ENCODE measurements around the gene FCN3. TPM values are rescaled to one million over a fixed set of nuclear protein-coding genes. Genes with fewer than 3 reads are reported as not detected.

FCN3 gene
- polyA plus RNA-seq, 3 donors = 8.8 to 133 (median 63.9) TPM

GRCh38 chr1:27383039-27383605 lies 8.5 kb upstream of the FCN3 start, which contains the start of gene CD164L2:
CD164L2 (minus strand) TSS chr1:27383333; CDS start chr1:27383239, 94 bp downstream.
- 15 to 28% (median 20%) methylated on average over 30 to 43 of the region's 43 CpGs for whole genome bisulfite sequencing, 3 donors

GRCh38 chr1:27381969-27382762 lies 7.5 kb upstream of the FCN3 start:
- 79 to 82% (median 80%) methylated on average over 16 to 18 of the region's 18 CpGs for WGBS, 3 donors
- no peak overlapping the region for H3K27ac ChIP-seq (ENCODE audit: low read depth, low read length)

More at GRCh38 chr1:27383039-27383605, 8.5 kb upstream of the FCN3 start, which contains the start of gene CD164L2:
- no peak within 1 kb of the TSS for H3K27ac ChIP-seq (ENCODE audit: low read depth, low read length)

- no peak overlapping the region for H3K27ac ChIP-seq (ENCODE audit: low read depth, low read length)
- 74 to 83% (median 82%) methylated on average over 12 of the region's 12 CpGs for WGBS, 3 donors
Observed at GRCh38 chr1:27380766-27381733, 6.4 kb upstream of the FCN3 start.

GRCh38 chr1:27380224-27380623 lies 5.6 kb upstream of the FCN3 start:
- H3K27ac ChIP-seq (ENCODE audit: low read depth, low read length) = no peak overlapping the region
- 82 to 91% (median 85%) methylated on average over 4 of the region's 4 CpGs for WGBS, 3 donors

- H3K27ac ChIP-seq (ENCODE audit: low read depth, low read length) = no peak overlapping the region
- 79 to 84% (median 82%) methylated on average over 11 of the region's 11 CpGs for WGBS, 3 donors
Observed at GRCh38 chr1:27379564-27380122, 5.0 kb upstream of the FCN3 start.

GRCh38 chr1:27377760-27378495 lies 3.3 kb upstream of the FCN3 start:
- WGBS, 3 donors = 79 to 88% (median 83%) methylated on average over 10 to 12 of the region's 12 CpGs
- no peak overlapping the region for H3K27ac ChIP-seq (ENCODE audit: low read depth, low read length)

- H3K27ac ChIP-seq (ENCODE audit: low read depth, low read length) = no peak overlapping the region
- 86 to 91% (median 90%) methylated on average over 11 of the region's 11 CpGs for WGBS, 3 donors
Observed at GRCh38 chr1:27372808-27373690, 1.6 kb downstream of the FCN3 start.

- no peak overlapping the region for H3K27ac ChIP-seq (ENCODE audit: low read depth, low read length)
- WGBS, 3 donors = 85 to 89% (median 86%) methylated on average over 19 of the region's 19 CpGs
Observed at GRCh38 chr1:27372022-27372807, 2.4 kb downstream of the FCN3 start.

GRCh38 chr1:27368869-27369582 lies 5.6 kb downstream of the FCN3 start:
- WGBS, 3 donors = 44 to 66% (median 60%) methylated on average over 13 of the region's 13 CpGs
- no peak overlapping the region for H3K27ac ChIP-seq (ENCODE audit: low read depth, low read length)

GRCh38 chr1:27367160-27367650 lies 7.4 kb downstream of the FCN3 start:
- H3K27ac ChIP-seq (ENCODE audit: low read depth, low read length) = peak overlapping the region; percentile 71
- 40 to 49% (median 47%) methylated on average over 8 of the region's 8 CpGs for WGBS, 3 donors

GRCh38 chr1:27366411-27367159 lies 8.0 kb downstream of the FCN3 start, which contains the start of gene MAP3K6:
MAP3K6 (minus strand) TSS chr1:27366961; CDS start chr1:27366597, 364 bp downstream.
- 1% methylated on average over 50 to 67 of the region's 67 CpGs for WGBS, 3 donors
- H3K27ac ChIP-seq (ENCODE audit: low read depth, low read length) = peak within 1 kb of the TSS; percentile 71

GRCh38 chr1:27366113-27366410 lies 8.6 kb downstream of the FCN3 start:
- 0 to 1% (median 0%) methylated on average over 21 to 30 of the region's 30 CpGs for WGBS, 3 donors
- H3K27ac ChIP-seq (ENCODE audit: low read depth, low read length) = peak overlapping the region; percentile 71

- WGBS, 3 donors = 2 to 4% (median 3%) methylated on average over 38 to 40 of the region's 40 CpGs
- peak overlapping the region; percentile 71 for H3K27ac ChIP-seq (ENCODE audit: low read depth, low read length)
Observed at GRCh38 chr1:27365372-27366112, 9.1 kb downstream of the FCN3 start.

- WGBS, 3 donors = 69 to 79% (median 74%) methylated on average over 11 of the region's 11 CpGs
- H3K27ac ChIP-seq (ENCODE audit: low read depth, low read length) = no peak overlapping the region
Observed at GRCh38 chr1:27364696-27365371, 9.8 kb downstream of the FCN3 start.

All from adipose tissue (tissue), 3 donors.